Lung (tissue), 13 donors: ENCODE results near the gene KLHDC10. TPM values are rescaled to one million over a fixed set of nuclear protein-coding genes. Genes with fewer than 3 reads are reported as not detected.
"Not testable (repeated sequence)": the region's sequence is repeated elsewhere in the genome, so short reads cannot be mapped to it uniquely, and the experiment has no call there.

ENCODE experiments used
- ATAC-seq: fragments of 200-7000 bp; cut with Tn5 transposase; one replicate; pipeline ENCODE4 v1.9.1; 2020; ENCODE audit warnings: moderate number of reproducible peaks; ENCODE audit not compliant: insufficient read depth, low FRiP score
- DNase-seq, 3 donors: peaks; one replicate each; pipeline ENCODE4 v3.0.0-alpha.2; 2013 to 2017
- H3K27ac ChIP-seq, 2 donors: one replicate each; pipeline ENCODE4 v1.5.1; 2013; ENCODE audit warnings: mild to moderate bottlenecking in 2 of 2, moderate library complexity in 2 of 2, control low read depth in 1 of 2, inconsistent platforms in 1 of 2, low read depth in 1 of 2, low read length in 1 of 2
- H3K27me3 ChIP-seq, 3 donors: one replicate each; pipeline ENCODE4 v1.5.1; 2013; ENCODE audit warnings: low read length in 2 of 3; ENCODE audit not compliant: control insufficient read depth in 3 of 3, insufficient read depth in 3 of 3
- H3K36me3 ChIP-seq, 4 donors: one replicate each; pipeline ENCODE4 v1.5.1; 2013; ENCODE audit warnings: low read length in 4 of 4, mild to moderate bottlenecking in 1 of 4, moderate library complexity in 1 of 4; ENCODE audit not compliant: control insufficient read depth in 4 of 4, insufficient read depth in 4 of 4
- H3K4me1 ChIP-seq, 5 donors: one replicate each; pipeline ENCODE4 v1.5.1; 2013; ENCODE audit warnings: low read length in 5 of 5, mild to moderate bottlenecking in 2 of 5, moderate library complexity in 1 of 5; ENCODE audit not compliant: control insufficient read depth in 5 of 5, insufficient read depth in 5 of 5
- H3K4me3 ChIP-seq: one replicate; pipeline ENCODE4 v1.5.1; 2013; ENCODE audit warnings: mild to moderate bottlenecking, control low read depth, moderate library complexity
- H3K9ac ChIP-seq, 2 donors: one replicate each; pipeline ENCODE4 v1.5.1; 2013; ENCODE audit warnings: low read length in 2 of 2, control low read depth in 1 of 2; ENCODE audit not compliant: insufficient read depth in 1 of 2
- H3K9me3 ChIP-seq, 4 donors: one replicate each; pipeline ENCODE4 v1.5.1; 2013; ENCODE audit warnings: low read length in 3 of 4, mild to moderate bottlenecking in 1 of 4, moderate library complexity in 1 of 4; ENCODE audit not compliant: control insufficient read depth in 4 of 4, insufficient read depth in 3 of 4
- CTCF ChIP-seq: IDR thresholded peaks from 2 replicates; pipeline ENCODE4 v1.5.1; 2012; ENCODE audit warnings: mild to moderate bottlenecking; ENCODE audit errors: control extremely low read depth, extremely low read depth
- WGBS, 2 donors: extraction: QIAGEN DNeasy Blood & Tissue Kit; methylation state at CpG; one replicate each; pipeline ENCODE4 v1.1.7; 2013; 5-methylcytosine and 5-hydroxymethylcytosine counted together
- polyA plus RNA-seq, 2 donors: library from polyadenylated mRNA; stranded (reverse); fragments of 200-250 nt; gene quantifications; one replicate each; pipeline ENCODE4 v1.2.1, GENCODE V29; 2013
- small RNA-seq: library from RNA; depleted of rRNA; stranded (forward); fragments of <200 nt; gene quantifications from one replicate; pipeline ENCODE3, GENCODE V24; 2014; ENCODE audit warnings: low replicate concordance
- total RNA-seq, 2 donors: library from RNA; depleted of rRNA in 1 of 2; stranded (reverse); fragments of >200 nt in 1 of 2; gene quantifications; one replicate each; pipeline ENCODE4 v1.2.1, GENCODE V29; 2014 to 2021
- donor health status: control.
- donor health status: control.
- donor health status: Bipolar disorder and iron deficiency.
- donor health status: healthy.
- donor health status: DM: yes; HTN: yes; CAD: no.

The KLHDC10 gene
- total and polyA plus RNA-seq, 4 donors: 10.4 to 56.9 (median 25.1) TPM

DNA sequence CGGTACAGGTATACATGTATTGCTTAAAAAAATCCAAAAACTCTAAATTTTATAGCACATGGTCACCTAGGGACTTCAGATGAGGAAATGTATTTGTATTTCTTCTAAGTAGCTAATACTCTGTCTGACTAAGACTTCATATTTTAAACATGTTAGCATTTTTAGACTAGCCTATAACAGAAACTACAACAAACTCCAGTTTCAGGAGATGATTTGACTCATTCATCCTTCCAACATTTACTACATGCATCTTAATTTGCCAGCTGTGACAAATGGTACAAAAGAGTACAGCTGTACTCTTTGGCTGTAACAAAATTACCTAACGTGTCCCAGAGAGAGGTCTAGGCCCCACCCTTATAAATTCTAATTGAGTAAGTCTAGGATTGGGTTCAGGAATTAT lies 112.7 kb downstream of the KLHDC10 start:
- Histone ChIP-seq H3K27me3 (no peaks in the 10 kb centered on the region), H3K4me3 (no peak overlapping the region), H3K36me3 (peaks cover 0 to 19% (median 9%) of the 10 kb centered on the region in 4 donors), H3K9me3 (no peaks in the 10 kb centered on the region), H3K4me1 (no peaks in the 10 kb centered on the region), H3K9ac (no peak overlapping the region), H3K27ac (no peak overlapping the region)
- ATAC-seq: no peak
- TF ChIP-seq CTCF: no peak
- no peak for DNase-seq
- WGBS, 2 donors: 84 to 88% methylated on average over 2 of the region's 2 CpGs

GRCh38 chr7:130184349-130184748 lies 114.0 kb downstream of the KLHDC10 start:
- not testable (repeated sequence) for H3K9ac ChIP-seq, H3K27me3 ChIP-seq, H3K27ac ChIP-seq, H3K4me3 ChIP-seq, H3K9me3 ChIP-seq, DNase-seq, ATAC-seq, H3K4me1 ChIP-seq
- WGBS, 2 donors: 90 to 97% methylated on average over 5 of the region's 5 CpGs
- peaks cover 0 to 14% (median 9%) of the 10 kb centered on the region in 4 donors for H3K36me3 ChIP-seq

Small RNA genes within 50 kb of the gene (small RNA-seq; reads per million reads assigned to genes)
- gene RNA5SP245: not detected

Other genes starting within 250 kb of the KLHDC10 start
- gene UBE2H, start 117.6 kb upstream of the KLHDC10 start, total RNA-seq: 100 to 1,000 TPM in 1 of 2 donors, 10 to 100 TPM in 1; 63.0 to 102 TPM
- gene UBE2H, start 117.6 kb upstream of the KLHDC10 start, polyA plus RNA-seq: 10 to 100 TPM; 23.0 to 36.4 TPM
- 10 to 100 TPM; 11.8 to 13.2 TPM for gene ZC3HC1, start 19.2 kb upstream of the KLHDC10 start, total RNA-seq
- 10 to 100 TPM in 1 of 2 donors, 1 to 10 TPM in 1; 10.0 to 11.6 TPM for gene ZC3HC1, start 19.2 kb upstream of the KLHDC10 start, polyA plus RNA-seq
- 10 to 100 TPM; 16.9 to 22.2 TPM for gene TMEM209, start 134.9 kb downstream of the KLHDC10 start, total RNA-seq
- 1 to 10 TPM; 8.3 to 8.4 TPM for gene TMEM209, start 134.9 kb downstream of the KLHDC10 start, polyA plus RNA-seq
- not detected for gene SSMEM1, start 137.3 kb downstream of the KLHDC10 start, total RNA-seq
- not detected for gene SSMEM1, start 137.3 kb downstream of the KLHDC10 start, polyA plus RNA-seq
- 1 to 10 TPM in 1 of 2 donors, not detected in 1; 2.0 TPM for gene CPA2, start 196.3 kb downstream of the KLHDC10 start, total RNA-seq
- under 1 TPM in 1 of 2 donors, not detected in 1; 0.21 TPM for gene CPA2, start 196.3 kb downstream of the KLHDC10 start, polyA plus RNA-seq
- gene CPA4, start 222.6 kb downstream of the KLHDC10 start, total RNA-seq: 1 to 10 TPM in 1 of 2 donors, under 1 TPM in 1; 0.55 to 1.7 TPM
- gene CPA4, start 222.6 kb downstream of the KLHDC10 start, polyA plus RNA-seq: 1 to 10 TPM in 1 of 2 donors, under 1 TPM in 1; 0.65 to 2.3 TPM